CD4-positive, alpha-beta T cell (primary cell): ENCODE data around the gene NT5DC1. TPM values are rescaled to one million over a fixed set of nuclear protein-coding genes. Genes with fewer than 3 reads are reported as not detected.

Experiments used
- ATAC-seq: fragments of 200-7000 bp; cut with Tn5 transposase; one replicate; pipeline ENCODE4 v1.10.0; 2022; ENCODE audit warnings: mild to moderate bottlenecking; ENCODE audit not compliant: poor library complexity
- CTCF ChIA-PET: fragments of 350-600 bp; sonication (Branson Sonifier 250); formaldehyde crosslinking; loops from one replicate; lab custom pipeline; 2021; ENCODE audit warnings: antibody characterized with exemption, inconsistent platforms; lab: Charles Lee
- POLR2A ChIA-PET: fragments of 350-600 bp; sonication (Branson Sonifier 250); formaldehyde crosslinking; loops from one replicate; lab custom pipeline; 2021; ENCODE audit warnings: antibody characterized with exemption, inconsistent platforms; lab: Charles Lee
- DNase-seq, 14 experiments: peaks; one replicate each; pipeline ENCODE4 v3.0.0-alpha.2; 2013 to 2020; ENCODE audit warnings: mixed read lengths in 2 of 14
- H3K27ac ChIP-seq, 2 donors: one replicate each; pipeline versions ENCODE4 v1.5.1 to v1.7.0; 2013; ENCODE audit warnings: low read length in 2 of 2, low read depth in 1 of 2, mild to moderate bottlenecking in 1 of 2
- H3K27me3 ChIP-seq, 2 experiments: 1 replicate in 1 of 2; 2 replicates in 1 of 2; pipeline versions ENCODE4 v1.6.1 to v1.7.0; 2013; ENCODE audit warnings: low read length in 2 of 2, control low read depth in 1 of 2, mild to moderate bottlenecking in 1 of 2, moderate library complexity in 1 of 2; ENCODE audit not compliant: insufficient read depth in 2 of 2, control insufficient read depth in 1 of 2
- H3K36me3 ChIP-seq: one replicate; pipeline ENCODE4 v1.6.1; 2013; ENCODE audit warnings: low read length, control low read depth; ENCODE audit not compliant: insufficient read depth
- H3K4me1 ChIP-seq: one replicate; pipeline ENCODE4 v1.6.1; 2013; ENCODE audit warnings: low read length, control low read depth; ENCODE audit not compliant: insufficient read depth
- H3K4me3 ChIP-seq: one replicate; pipeline ENCODE4 v1.5.1; 2013; ENCODE audit warnings: mild to moderate bottlenecking, low read length, moderate library complexity
- H3K9me3 ChIP-seq, 2 experiments: 1 replicate in 1 of 2; 2 replicates in 1 of 2; pipeline versions ENCODE4 v1.6.1 to v1.7.0; 2013; ENCODE audit warnings: low read length in 2 of 2, mild to moderate bottlenecking in 2 of 2, control low read depth in 1 of 2, moderate library complexity in 1 of 2; ENCODE audit not compliant: control insufficient read depth in 1 of 2, insufficient read depth in 1 of 2
- H3K27ac Mint-ChIP-seq: one replicate; pipeline ENCODE4 v1.8.0; 2020; ENCODE audit warnings: mixed read lengths
- H3K27me3 Mint-ChIP-seq: one replicate; pipeline ENCODE4 v1.8.0; 2021; ENCODE audit warnings: mixed read lengths
- H3K36me3 Mint-ChIP-seq: one replicate; pipeline ENCODE4 v1.8.0; 2021; ENCODE audit warnings: low read depth, mixed read lengths
- H3K4me1 Mint-ChIP-seq: one replicate; pipeline ENCODE4 v1.8.0; 2021; ENCODE audit warnings: low read depth, mixed read lengths
- H3K4me3 Mint-ChIP-seq: one replicate; pipeline ENCODE4 v1.8.0; 2020; ENCODE audit warnings: mild to moderate bottlenecking, mixed read lengths
- H3K9me3 Mint-ChIP-seq: one replicate; pipeline ENCODE4 v1.8.0; 2020; ENCODE audit warnings: mixed read lengths
- intact Hi-C, 2 experiments: fragments of 100-400 bp; cut with DNase I in 1 of 2; cut with micrococcal nuclease in 1 of 2; formaldehyde crosslinking; loops; one replicate each; pipeline versions ENCODE4 v1.15.1 to v1.9.0; 2023 to 2025; cut with DNase I, micrococcal nuclease
- total RNA-seq, 174 experiments: library from RNA in 2 of 174; stranded (reverse) in 2 of 174; gene quantifications; one replicate each; pipeline ENCODE4 v1.2.3 and lab custom pipeline; 2021 to 2026
- TF ChIP-seq, protein P1 (sequence below): fragments of 200-600 bp; IDR thresholded peaks from one replicate; pipeline ENCODE4 v1.8.0; 2022; ENCODE audit warnings: antibody characterized with exemption, mild to moderate bottlenecking

The NT5DC1 gene
- total RNA-seq, 2 experiments from 2014 or later, result 24.2 to 27.2 TPM

DNA sequence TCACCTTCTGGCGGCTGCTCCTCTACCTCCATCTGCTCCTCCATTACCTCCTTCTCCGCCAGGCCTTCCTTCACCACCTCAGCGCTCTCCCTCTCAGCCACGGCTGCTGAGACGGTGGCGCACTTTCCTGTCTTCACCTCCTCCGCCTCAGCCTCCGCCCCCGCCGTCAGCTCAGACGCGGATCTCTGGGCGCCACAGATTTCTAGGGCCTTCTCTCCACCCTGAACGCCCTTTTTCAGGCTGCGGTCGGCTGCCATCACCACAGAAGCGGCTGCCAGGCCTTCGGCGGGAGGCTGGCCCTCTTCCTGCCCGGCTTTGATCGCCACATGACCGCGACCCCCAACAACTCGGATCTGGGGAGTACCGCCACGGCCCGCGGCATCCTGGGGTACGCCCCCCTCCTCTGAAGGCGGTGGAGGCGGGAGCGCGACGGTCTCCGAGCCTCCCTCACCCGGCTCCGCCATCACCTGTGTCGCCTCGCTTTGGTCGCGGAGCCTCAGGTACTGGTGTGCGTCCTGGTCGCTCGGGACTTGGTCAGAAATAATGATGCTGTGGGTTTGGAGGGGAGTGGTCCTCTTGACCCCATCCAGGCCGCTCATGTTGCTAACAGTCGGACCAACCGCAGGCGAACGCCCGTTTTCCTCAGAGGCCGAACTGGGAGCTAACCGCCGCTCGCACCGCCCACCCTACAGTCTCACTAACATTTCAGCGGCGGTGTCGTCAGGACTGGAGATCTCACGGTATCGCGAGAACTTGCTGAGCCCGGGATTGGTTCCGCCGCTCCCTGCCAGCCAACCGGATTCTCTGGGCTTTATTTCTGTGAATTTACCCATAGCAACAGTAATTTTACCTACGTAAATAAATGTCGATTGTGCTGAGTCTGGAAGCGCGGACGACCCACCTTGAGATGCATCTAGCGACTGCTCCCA, 178.8 kb downstream of the NT5DC1 start, which contains the start of gene TSPYL1:
Gene TSPYL1 (minus strand): TSS at position 699 of the 929 bp plus-strand sequence. CDS start 100 bp downstream, at position 599.
- H3K36me3 Mint-ChIP-seq, result peaks cover 56% of the 10 kb centered on the region
- no peaks in the 10 kb centered on the region for H3K27me3 Mint-ChIP-seq
- H3K4me1 Mint-ChIP-seq, result peaks cover 69% of the 10 kb centered on the region
- ChIA-PET POLR2A (interaction anchor here (0.7 to 5.2 kb wide), 26 partner anchors 9 to 406 kb away, joined by 3 to 122 read pairs (median 5); partner anchors contain the start of genes KPNA5, NT5DC1, RWDD1 and TSPYL4), CTCF (interaction anchor here (2.1 to 3.8 kb wide), 4 partner anchors 9 to 292 kb away, joined by 4 to 42 read pairs (median 8); partner anchors contain the start of gene RWDD1)
- DNase-seq (peak; percentile 89 to 98 (median 92)), ATAC-seq (peak; percentile 84)
- no peaks in the 10 kb centered on the region for H3K9me3 ChIP-seq
- intact Hi-C loops, result loop anchor here (1.0 to 10.0 kb wide), 5 partner anchors 25 to 1395 kb away; partner anchors contain the start of genes KPNA5 (in 1 of the 2), NUS1 (in 1 of the 2), RWDD1 (in 1 of the 2) and TSPYL4 (in 1 of the 2)
- peak within 1 kb of the TSS; percentile 76 for H3K4me3 ChIP-seq
- peaks cover 41% of the 10 kb centered on the region for H3K4me1 ChIP-seq
- TF ChIP-seq, protein P1, sequence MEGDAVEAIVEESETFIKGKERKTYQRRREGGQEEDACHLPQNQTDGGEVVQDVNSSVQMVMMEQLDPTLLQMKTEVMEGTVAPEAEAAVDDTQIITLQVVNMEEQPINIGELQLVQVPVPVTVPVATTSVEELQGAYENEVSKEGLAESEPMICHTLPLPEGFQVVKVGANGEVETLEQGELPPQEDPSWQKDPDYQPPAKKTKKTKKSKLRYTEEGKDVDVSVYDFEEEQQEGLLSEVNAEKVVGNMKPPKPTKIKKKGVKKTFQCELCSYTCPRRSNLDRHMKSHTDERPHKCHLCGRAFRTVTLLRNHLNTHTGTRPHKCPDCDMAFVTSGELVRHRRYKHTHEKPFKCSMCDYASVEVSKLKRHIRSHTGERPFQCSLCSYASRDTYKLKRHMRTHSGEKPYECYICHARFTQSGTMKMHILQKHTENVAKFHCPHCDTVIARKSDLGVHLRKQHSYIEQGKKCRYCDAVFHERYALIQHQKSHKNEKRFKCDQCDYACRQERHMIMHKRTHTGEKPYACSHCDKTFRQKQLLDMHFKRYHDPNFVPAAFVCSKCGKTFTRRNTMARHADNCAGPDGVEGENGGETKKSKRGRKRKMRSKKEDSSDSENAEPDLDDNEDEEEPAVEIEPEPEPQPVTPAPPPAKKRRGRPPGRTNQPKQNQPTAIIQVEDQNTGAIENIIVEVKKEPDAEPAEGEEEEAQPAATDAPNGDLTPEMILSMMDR, result no peak
- H3K27ac ChIP-seq, result peak within 1 kb of the TSS; percentile 97 to 99
- peak within 1 kb of the TSS; percentile 96 for H3K4me3 Mint-ChIP-seq
- no peaks in the 10 kb centered on the region for H3K27me3 ChIP-seq
- peaks cover 31% of the 10 kb centered on the region for H3K36me3 ChIP-seq
- peak within 1 kb of the TSS; percentile 95 for H3K27ac Mint-ChIP-seq
- no peaks in the 10 kb centered on the region for H3K9me3 Mint-ChIP-seq

DNA sequence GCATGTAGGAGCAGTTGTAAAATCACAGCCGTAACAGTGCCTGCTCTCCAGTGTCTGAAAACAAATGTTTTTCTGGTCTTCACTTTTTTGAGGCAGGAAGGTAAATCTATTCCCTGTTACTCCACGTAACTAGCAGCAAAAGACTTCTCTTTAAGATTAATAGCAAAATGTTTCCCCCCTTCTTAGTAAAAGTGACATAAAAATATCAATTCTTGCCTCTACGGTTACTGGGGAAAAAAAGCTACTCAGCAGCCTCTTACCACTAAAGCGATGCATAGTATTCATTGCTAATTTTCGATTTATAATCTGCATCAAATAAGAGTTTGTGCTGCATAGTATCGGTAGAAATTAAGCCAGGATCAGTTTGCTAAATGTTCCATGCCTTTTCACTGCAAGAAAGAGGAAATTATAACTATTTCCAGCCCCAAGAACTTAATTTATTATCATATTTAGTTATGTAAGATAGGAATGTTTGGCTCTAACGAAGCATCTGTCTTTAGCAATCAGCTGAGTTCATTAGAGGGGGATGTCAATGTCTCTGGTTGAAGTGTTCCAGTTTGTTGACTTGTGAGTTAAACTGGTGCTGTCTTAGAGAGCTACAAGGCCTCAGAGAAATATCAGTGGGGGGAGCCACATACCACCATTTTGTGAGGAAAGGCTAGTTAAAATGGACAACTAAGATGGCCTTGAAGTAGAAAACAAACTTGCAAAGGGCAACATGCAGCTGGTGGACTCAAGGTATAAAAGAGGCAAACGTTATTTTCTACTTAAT, 179.7 kb downstream of the NT5DC1 start:
- Mint-ChIP-seq H3K9me3 (no peaks in the 10 kb centered on the region), H3K27ac (peak overlapping the region; percentile 95), H3K4me3 (peak overlapping the region; percentile 96), H3K27me3 (no peaks in the 10 kb centered on the region), H3K36me3 (peaks cover 47% of the 10 kb centered on the region), H3K4me1 (peaks cover 60% of the 10 kb centered on the region)
- Histone ChIP-seq H3K36me3 (peaks cover 24% of the 10 kb centered on the region), H3K27me3 (no peaks in the 10 kb centered on the region), H3K9me3 (no peaks in the 10 kb centered on the region), H3K4me3 (peak overlapping the region; percentile 76), H3K4me1 (peaks cover 38% of the 10 kb centered on the region), H3K27ac (peak overlapping the region; percentile 97 to 99)
- ChIA-PET CTCF (interaction anchor here (2.1 to 3.8 kb wide), 4 partner anchors 8 to 291 kb away, joined by 4 to 42 read pairs (median 8); partner anchors contain the start of gene RWDD1), POLR2A (interaction anchor here (0.7 to 5.2 kb wide), 24 partner anchors 8 to 405 kb away, joined by 3 to 122 read pairs (median 6); partner anchors contain the start of genes KPNA5, NT5DC1, RWDD1 and TSPYL4)
- no peak for ATAC-seq
- intact Hi-C loops, result loop anchor here (2.0 to 10.0 kb wide), 4 partner anchors 287 to 1394 kb away; partner anchors contain the start of genes KPNA5 (in 1 of the 2), NUS1 (in 1 of the 2) and RWDD1 (in 1 of the 2)
- peak in 3 of 14 experiments; percentile 34 to 39 (median 39) for DNase-seq
- TF ChIP-seq, protein P1, result no peak
